SK-N-MC (cell line): ENCODE results near the gene RIOX2.

Experiments used
- DNase-seq: peaks from one replicate; pipeline ENCODE4 v3.0.0-alpha.2; 2011; ENCODE audit warnings: low read depth, low spot score
- H3K27ac ChIP-seq: fragments of 200-600 bp; sonication (generic); 2 replicates; pipeline ENCODE4 v1.5.1; 2016; ENCODE audit warnings: mixed run types
- H3K36me3 ChIP-seq: fragments of 200-600 bp; sonication (generic); 2 replicates; pipeline ENCODE4 v1.6.1; 2017; ENCODE audit warnings: antibody characterized with exemption, low read length, mixed read lengths; ENCODE audit not compliant: insufficient read depth
- H3K4me3 ChIP-seq: fragments of 200-600 bp; sonication (generic); 2 replicates; pipeline ENCODE4 v1.5.1; 2016
- H3K9ac ChIP-seq: fragments of 200-600 bp; sonication (generic); 2 replicates; pipeline ENCODE4 v1.8.0; 2017; ENCODE audit warnings: mixed run types, mixed read lengths; ENCODE audit not compliant: insufficient read length
- H3K9me3 ChIP-seq: fragments of 200-600 bp; sonication (generic); 2 replicates; pipeline ENCODE4 v1.6.1; 2017; ENCODE audit warnings: low read depth, mild to moderate bottlenecking, antibody characterized with exemption, low read length, moderate library complexity, mixed read lengths
- EZH2 ChIP-seq: fragments of 200-600 bp; sonication (generic); IDR thresholded peaks from one replicate; pipeline ENCODE4 v1.6.1; 2017; ENCODE audit warnings: antibody characterized with exemption
- FOXP2 ChIP-seq: optimal IDR thresholded peaks from 2 replicates; pipeline ENCODE3; 2011; ENCODE audit warnings: mild to moderate bottlenecking, moderate library complexity; ENCODE audit not compliant: insufficient read depth; ENCODE audit errors: extremely low read length, control extremely low read depth
- POLR2AphosphoS5 ChIP-seq: IDR thresholded peaks from 2 replicates; pipeline ENCODE4 v1.6.1; 2012; ENCODE audit warnings: mild to moderate bottlenecking, low read depth, low read length, borderline replicate concordance

RIOX2 gene

DNA sequence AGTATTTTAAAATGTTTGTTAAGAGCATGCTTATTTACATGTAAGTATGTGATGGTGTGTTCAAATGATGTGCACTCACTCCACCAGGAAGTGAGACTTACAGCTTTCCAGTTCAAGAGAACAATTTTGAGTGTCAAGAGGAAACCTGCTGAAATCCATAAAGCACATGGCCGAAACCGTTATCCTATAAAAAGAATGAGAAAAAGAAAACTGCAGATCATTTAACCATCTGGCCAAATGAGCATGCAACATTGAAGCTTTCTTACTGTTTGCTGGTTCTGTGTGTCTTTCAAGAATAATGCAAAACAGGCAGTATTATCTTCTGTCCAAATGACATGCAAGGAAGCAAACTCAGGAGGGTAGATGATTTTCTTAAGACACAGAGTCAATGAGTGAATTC, 36.6 kb upstream of the RIOX2 start:
- H3K9me3 ChIP-seq: no peaks in the 10 kb centered on the region
- no peak overlapping the region for H3K27ac ChIP-seq
- no peak for DNase-seq
- no peaks in the 10 kb centered on the region for H3K36me3 ChIP-seq
- no peak overlapping the region for H3K4me3 ChIP-seq
- H3K9ac ChIP-seq: no peak overlapping the region
- TF ChIP-seq POLR2AphosphoS5 (no peak), FOXP2 (no peak), EZH2 (no peak)

- TF ChIP-seq POLR2AphosphoS5: no peak
- TF ChIP-seq FOXP2: no peak
- no peak for TF ChIP-seq EZH2
- no peak overlapping the region for H3K27ac ChIP-seq
- H3K36me3 ChIP-seq: no peaks in the 10 kb centered on the region
- H3K9me3 ChIP-seq: no peaks in the 10 kb centered on the region
- no peak for DNase-seq
- no peak overlapping the region for H3K9ac ChIP-seq
- H3K4me3 ChIP-seq: no peak overlapping the region
Observed at GRCh38 chr3:98005438-98005837, 33.2 kb upstream of the RIOX2 start.

- no peaks in the 10 kb centered on the region for H3K9me3 ChIP-seq
- TF ChIP-seq FOXP2: no peak
- no peak for TF ChIP-seq POLR2AphosphoS5
- TF ChIP-seq EZH2: no peak
Observed at GRCh38 chr3:98004721-98005120, 32.5 kb upstream of the RIOX2 start.

GRCh38 chr3:98003306-98003969, 31.2 kb upstream of the RIOX2 start:
- Histone ChIP-seq H3K36me3 (no peaks in the 10 kb centered on the region), H3K27ac (no peak overlapping the region), H3K9ac (no peak overlapping the region), H3K9me3 (no peaks in the 10 kb centered on the region), H3K4me3 (no peak overlapping the region)
- no peak for DNase-seq
- no peak for TF ChIP-seq FOXP2
- no peak for TF ChIP-seq EZH2
- no peak for TF ChIP-seq POLR2AphosphoS5

More at GRCh38 chr3:98004721-98005120, 32.5 kb upstream of the RIOX2 start:
- Histone ChIP-seq H3K27ac (no peak overlapping the region), H3K36me3 (no peaks in the 10 kb centered on the region), H3K4me3 (no peak overlapping the region), H3K9ac (no peak overlapping the region)
- peak; percentile 24 for DNase-seq

- H3K4me3 ChIP-seq: no peak overlapping the region
- H3K36me3 ChIP-seq: no peaks in the 10 kb centered on the region
- no peak for DNase-seq
- no peaks in the 10 kb centered on the region for H3K9me3 ChIP-seq
- TF ChIP-seq POLR2AphosphoS5 (no peak), FOXP2 (no peak), EZH2 (no peak)
- no peak overlapping the region for H3K27ac ChIP-seq
- H3K9ac ChIP-seq: no peak overlapping the region
Observed at GRCh38 chr3:98002717-98003116, 30.5 kb upstream of the RIOX2 start.

- Histone ChIP-seq H3K36me3 (no peaks in the 10 kb centered on the region), H3K9ac (no peak overlapping the region), H3K27ac (no peak overlapping the region), H3K9me3 (no peaks in the 10 kb centered on the region), H3K4me3 (no peak overlapping the region)
- no peak for DNase-seq
- TF ChIP-seq POLR2AphosphoS5: no peak
- TF ChIP-seq EZH2: no peak
- no peak for TF ChIP-seq FOXP2
Observed at GRCh38 chr3:97999994-98000393, 27.8 kb upstream of the RIOX2 start.

GRCh38 chr3:97999103-97999502, 26.9 kb upstream of the RIOX2 start:
- no peak overlapping the region for H3K9ac ChIP-seq
- H3K4me3 ChIP-seq: no peak overlapping the region
- H3K9me3 ChIP-seq: no peaks in the 10 kb centered on the region
- no peak overlapping the region for H3K27ac ChIP-seq
- TF ChIP-seq EZH2: no peak
- TF ChIP-seq POLR2AphosphoS5: no peak
- TF ChIP-seq FOXP2: no peak
- DNase-seq: no peak
- H3K36me3 ChIP-seq: no peaks in the 10 kb centered on the region

DNA sequence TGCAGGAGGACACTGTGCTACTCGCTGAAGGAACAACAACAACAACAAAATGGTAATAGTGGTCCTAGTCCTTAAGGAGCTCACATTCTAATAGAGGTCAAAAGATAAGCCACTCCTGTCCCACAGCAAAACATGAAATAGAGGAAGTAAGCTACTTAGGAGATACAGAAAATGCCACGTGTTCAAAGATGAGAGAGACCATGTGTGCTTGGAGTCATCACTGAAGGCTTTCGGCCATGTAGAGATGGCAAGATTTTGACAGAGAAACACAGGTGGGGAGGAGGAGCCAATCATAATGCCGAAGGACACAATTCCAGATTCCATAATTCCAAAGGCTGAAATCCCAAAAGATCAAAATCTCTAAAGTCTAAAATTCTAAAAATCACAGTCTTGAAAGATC, 24.8 kb upstream of the RIOX2 start:
- Histone ChIP-seq H3K9ac (no peak overlapping the region), H3K9me3 (no peaks in the 10 kb centered on the region), H3K36me3 (no peaks in the 10 kb centered on the region), H3K4me3 (no peak overlapping the region), H3K27ac (no peak overlapping the region)
- no peak for TF ChIP-seq POLR2AphosphoS5
- no peak for TF ChIP-seq FOXP2
- TF ChIP-seq EZH2: no peak
- DNase-seq: no peak

GRCh38 chr3:97994328-97994945, 22.2 kb upstream of the RIOX2 start:
- H3K9ac ChIP-seq: no peak overlapping the region
- H3K27ac ChIP-seq: no peak overlapping the region
- no peak for TF ChIP-seq EZH2
- TF ChIP-seq POLR2AphosphoS5: no peak
- no peak for TF ChIP-seq FOXP2
- no peak for DNase-seq
- no peaks in the 10 kb centered on the region for H3K36me3 ChIP-seq
- no peaks in the 10 kb centered on the region for H3K9me3 ChIP-seq
- H3K4me3 ChIP-seq: no peak overlapping the region
